Stimulated activated CD4-positive, alpha-beta T cell treated with anti-CD3 and anti-CD28 coated beads, TNF-alpha, amount 100 ng/mL, for 48 hours (primary cell): ENCODE measurements around the gene CCM2.
A peak's percentile ranks its signal among the peaks of the same experiment; 100 is the strongest.
"Not testable (repeated sequence)": the region's sequence is repeated elsewhere in the genome, so short reads cannot be mapped to it uniquely, and the experiment has no call there.

Experiments used
- DNase-seq, 3 donors: peaks; one replicate each; pipeline ENCODE4 v3.0.0-alpha.2; 2020; ENCODE audit warnings: low read depth in 3 of 3

The CCM2 gene

GRCh38 chr7:44999245-45000092 lies 532 bp upstream of the CCM2 start:
- DNase-seq = peak; percentile 99 to 100 (median 100)

GRCh38 chr7:45001138-45001694 lies 1.2 kb downstream of the CCM2 start:
- peak in 2 of 3 donors; percentile 57 to 62 for DNase-seq

GRCh38 chr7:45001826-45002225 lies 1.8 kb downstream of the CCM2 start:
- no peak for DNase-seq

GRCh38 chr7:45003789-45004188 lies 3.8 kb downstream of the CCM2 start:
- no peak for DNase-seq

GRCh38 chr7:45007106-45007505 lies 7.1 kb downstream of the CCM2 start:
- DNase-seq = no peak

GRCh38 chr7:45007571-45008328 lies 7.7 kb downstream of the CCM2 start:
- DNase-seq = no peak

GRCh38 chr7:45013465-45013967 lies 13.5 kb downstream of the CCM2 start:
- no peak for DNase-seq

- no peak for DNase-seq
Measured at GRCh38 chr7:45015313-45015712, 15.3 kb downstream of the CCM2 start.

- no peak for DNase-seq
Measured at GRCh38 chr7:45017253-45017652, 17.3 kb downstream of the CCM2 start.

GRCh38 chr7:45020915-45021314 lies 20.9 kb downstream of the CCM2 start:
- no peak for DNase-seq

- no peak for DNase-seq
Measured at GRCh38 chr7:45021604-45022296, 21.7 kb downstream of the CCM2 start.

- DNase-seq = no peak
Measured at GRCh38 chr7:45024126-45024744, 24.2 kb downstream of the CCM2 start.

GRCh38 chr7:45025473-45025872 lies 25.5 kb downstream of the CCM2 start:
- not testable (repeated sequence) for DNase-seq

- no peak for DNase-seq
Measured at GRCh38 chr7:45026013-45026412, 26.0 kb downstream of the CCM2 start.

GRCh38 chr7:45026984-45027773 lies 27.2 kb downstream of the CCM2 start:
- DNase-seq = no peak

GRCh38 chr7:45027774-45028114 lies 27.7 kb downstream of the CCM2 start:
- no peak for DNase-seq

GRCh38 chr7:45028138-45028919 lies 28.3 kb downstream of the CCM2 start:
- DNase-seq = no peak

GRCh38 chr7:45028920-45029344 lies 28.9 kb downstream of the CCM2 start:
- DNase-seq = no peak

GRCh38 chr7:45031829-45032228 lies 31.8 kb downstream of the CCM2 start:
- no peak for DNase-seq

GRCh38 chr7:45032421-45032820 lies 32.4 kb downstream of the CCM2 start:
- no peak for DNase-seq
